DOHH2 (cell line): ENCODE results near the gene TMEM184A.

Experiments used
- H3F3A ChIP-seq: fragments of 200-600 bp; sonication (generic), shearing (Covaris generic); 2 replicates; pipeline ENCODE4 v1.6.0; 2016; ENCODE audit warnings: antibody characterized with exemption, mild to moderate bottlenecking; ENCODE audit not compliant: control insufficient read depth, insufficient read depth
- H3K27ac ChIP-seq: fragments of 200-600 bp; sonication (generic); 2 replicates; pipeline ENCODE4 v1.5.1; 2014; ENCODE audit warnings: low read depth, mild to moderate bottlenecking, low read length, moderate library complexity
- H3K27me3 ChIP-seq: fragments of 200-600 bp; sonication (generic); 2 replicates; pipeline ENCODE4 v1.6.1; 2014; ENCODE audit warnings: mild to moderate bottlenecking, low read length, mixed read lengths; ENCODE audit not compliant: control insufficient read depth
- H3K36me3 ChIP-seq: fragments of 200-600 bp; sonication (generic); 2 replicates; pipeline ENCODE4 v1.6.1; 2014; ENCODE audit warnings: mild to moderate bottlenecking, low read length, moderate library complexity, mixed read lengths; ENCODE audit not compliant: control insufficient read depth
- H3K4me1 ChIP-seq: fragments of 200-600 bp; sonication (generic); 2 replicates; pipeline ENCODE4 v1.6.1; 2014; ENCODE audit warnings: mild to moderate bottlenecking, low read length, mixed read lengths; ENCODE audit not compliant: control insufficient read depth
- H3K4me2 ChIP-seq: fragments of 200-600 bp; sonication (generic); 2 replicates; pipeline ENCODE4 v1.6.0; 2014; ENCODE audit warnings: mild to moderate bottlenecking, low read length, moderate library complexity
- H3K4me3 ChIP-seq: fragments of 200-600 bp; sonication (generic); 2 replicates; pipeline ENCODE4 v1.5.1; 2014; ENCODE audit warnings: mild to moderate bottlenecking, low read length, mixed read lengths
- H3K79me2 ChIP-seq: fragments of 200-600 bp; sonication (generic); 2 replicates; pipeline ENCODE4 v1.6.1; 2014; ENCODE audit warnings: mild to moderate bottlenecking, low read length, mixed read lengths; ENCODE audit not compliant: control insufficient read depth
- H3K9me2 ChIP-seq: fragments of 200-600 bp; sonication (generic); replicated peaks from 2 replicates; pipeline ENCODE4 v1.6.1; 2014; ENCODE audit warnings: mild to moderate bottlenecking, low read length, mixed read lengths; ENCODE audit not compliant: control insufficient read depth
- H3K9me3 ChIP-seq: fragments of 200-600 bp; sonication (generic); 2 replicates; pipeline ENCODE4 v1.6.1; 2014; ENCODE audit warnings: antibody characterized with exemption, low read length, mixed read lengths; ENCODE audit not compliant: control insufficient read depth, insufficient read depth
- H4K20me1 ChIP-seq: fragments of 200-600 bp; sonication (generic); 2 replicates; pipeline ENCODE4 v1.6.0; 2014; ENCODE audit warnings: low read depth, mild to moderate bottlenecking, antibody characterized with exemption, low read length, moderate library complexity; ENCODE audit not compliant: control insufficient read depth, insufficient read depth
- CTCF ChIP-seq: fragments of 200-600 bp; sonication (generic); IDR thresholded peaks from one replicate; pipeline ENCODE4 v1.5.1; 2014; ENCODE audit warnings: antibody characterized with exemption, mild to moderate bottlenecking, low read depth, low read length; ENCODE audit not compliant: poor library complexity, severe bottlenecking
- EZH2phosphoT487 ChIP-seq: fragments of 200-600 bp; sonication (generic); IDR thresholded peaks from 2 replicates; pipeline ENCODE4 v1.6.1; 2017; ENCODE audit warnings: borderline replicate concordance, mild to moderate bottlenecking, antibody characterized with exemption, low read length, moderate library complexity, mixed read lengths

TMEM184A gene

GRCh38 chr7:1563981-1564602 lies 8.1 kb upstream of the TMEM184A start:
- peaks cover 17% of the 10 kb centered on the region for H3K79me2 ChIP-seq
- peaks cover 25% of the 10 kb centered on the region for H3K36me3 ChIP-seq
- no peak overlapping the region for H3K27ac ChIP-seq
- peaks cover 7% of the 10 kb centered on the region for H3K4me1 ChIP-seq
- H3K27me3 ChIP-seq = no peaks in the 10 kb centered on the region
- no peak overlapping the region for H3K4me3 ChIP-seq
- no peak overlapping the region for H3K4me2 ChIP-seq
- no peaks in the 10 kb centered on the region for H4K20me1 ChIP-seq
- TF ChIP-seq CTCF (no peak), EZH2phosphoT487 (no peak)
- H3K9me2 ChIP-seq = no peaks in the 10 kb centered on the region
- H3K9me3 ChIP-seq = no peaks in the 10 kb centered on the region
- H3F3A ChIP-seq = 0 out of 2 replicates have a peak, but pooled peaks cover 4% of the 10 kb centered on the region

- no peaks in the 10 kb centered on the region for H3K27me3 ChIP-seq
- no peaks in the 10 kb centered on the region for H4K20me1 ChIP-seq
- peaks cover 21% of the 10 kb centered on the region for H3K36me3 ChIP-seq
- TF ChIP-seq EZH2phosphoT487 = no peak
- TF ChIP-seq CTCF = no peak
- H3K4me1 ChIP-seq = 0 out of 2 replicates have a peak, but pooled peaks cover 3% of the 10 kb centered on the region
- no peak overlapping the region for H3K4me3 ChIP-seq
- H3K4me2 ChIP-seq = no peak overlapping the region
- H3K79me2 ChIP-seq = peaks cover 5% of the 10 kb centered on the region; the same call in 1 of the 2 replicates
- H3K27ac ChIP-seq = no peak overlapping the region
- 0 out of 2 replicates have a peak, but pooled peaks cover 4% of the 10 kb centered on the region for H3F3A ChIP-seq
- no peaks in the 10 kb centered on the region for H3K9me3 ChIP-seq
- no peaks in the 10 kb centered on the region for H3K9me2 ChIP-seq
Measured at GRCh38 chr7:1562597-1563051, 6.6 kb upstream of the TMEM184A start.

GRCh38 chr7:1562116-1562515 lies 6.1 kb upstream of the TMEM184A start:
- H3K4me2 ChIP-seq = no peak overlapping the region
- H3K27me3 ChIP-seq = no peaks in the 10 kb centered on the region
- no peak overlapping the region for H3K4me3 ChIP-seq
- no peak overlapping the region for H3K27ac ChIP-seq
- no peaks in the 10 kb centered on the region for H3K9me3 ChIP-seq
- no peaks in the 10 kb centered on the region for H3K9me2 ChIP-seq
- H3K79me2 ChIP-seq = peaks cover 2% of the 10 kb centered on the region; the same call in 1 of the 2 replicates
- TF ChIP-seq EZH2phosphoT487 = no peak
- TF ChIP-seq CTCF = no peak
- H4K20me1 ChIP-seq = no peaks in the 10 kb centered on the region
- peaks cover 16% of the 10 kb centered on the region for H3K36me3 ChIP-seq
- H3K4me1 ChIP-seq = 0 out of 2 replicates have a peak, but pooled peaks cover 3% of the 10 kb centered on the region
- H3F3A ChIP-seq = 0 out of 2 replicates have a peak, but pooled peaks cover 2% of the 10 kb centered on the region
